K562 (cell line): ENCODE data around the gene ZFPM1. TPM values are rescaled to one million over a fixed set of nuclear protein-coding genes. Genes with fewer than 3 reads are reported as not detected.
A peak's percentile ranks its signal among the peaks of the same experiment; 100 is the strongest.

ENCODE experiments used
- CEBPG ChIP-seq, 3 experiments: fragments of 200-800 bp in 1 of 3; sonication (Bioruptor generic) in 1 of 3; sonication (generic) in 1 of 3; formaldehyde crosslinking in 1 of 3; IDR thresholded peaks in 2 of 3; conservative IDR thresholded peaks in 1 of 3; 2 replicates each; pipeline versions ENCODE4 v1.6.1 to v1.8.0; 2016 to 2022; ENCODE audit warnings: missing compliant biosample characterization in 2 of 3, missing genetic modification characterization in 2 of 3, mild to moderate bottlenecking in 1 of 3, missing genetic modification reagents in 1 of 3
- CREB3 ChIP-seq: fragments of 450-650 bp; conservative IDR thresholded peaks from 2 replicates; pipeline ENCODE4 v1.6.1; 2016; ENCODE audit warnings: missing genetic modification characterization, low read depth, mild to moderate bottlenecking, missing compliant biosample characterization, moderate library complexity
- CTCF ChIP-seq, 3 experiments: IDR thresholded peaks in 2 of 3; conservative IDR thresholded peaks in 1 of 3; 2 replicates each; pipeline ENCODE4 v1.5.1; 2011 to 2012; ENCODE audit warnings: low read length in 3 of 3, mild to moderate bottlenecking in 3 of 3, control low read depth in 2 of 3, improper control_type of control experiment in 1 of 3, inconsistent platforms in 1 of 3, low read depth in 1 of 3, mixed read lengths in 1 of 3, moderate library complexity in 1 of 3; ENCODE audit not compliant: insufficient read depth in 2 of 3
- E2F6 ChIP-seq, 2 experiments: IDR thresholded peaks; 2 replicates each; pipeline ENCODE4 v1.6.1; 2011; ENCODE audit warnings: borderline replicate concordance in 1 of 2, control low read depth in 1 of 2, low read depth in 1 of 2, low read length in 1 of 2, mild to moderate bottlenecking in 1 of 2, mixed read lengths in 1 of 2, moderate library complexity in 1 of 2; ENCODE audit not compliant: insufficient read depth in 1 of 2, insufficient read length in 1 of 2, poor library complexity in 1 of 2, severe bottlenecking in 1 of 2; ENCODE audit errors: extremely low read depth in 1 of 2
- GABPB1 ChIP-seq: sonication (generic); formaldehyde crosslinking; IDR thresholded peaks from 2 replicates; pipeline ENCODE4 v1.8.0; 2022; ENCODE audit warnings: mild to moderate bottlenecking, missing genetic modification reagents
- NR0B1 ChIP-seq: fragments of 450-650 bp; IDR thresholded peaks from one replicate; pipeline ENCODE4 v1.6.1; 2018; ENCODE audit warnings: mild to moderate bottlenecking, moderate library complexity; ENCODE audit not compliant: partially characterized antibody
- SMARCA4 ChIP-seq: fragments of 450-650 bp; IDR thresholded peaks from 2 replicates; pipeline ENCODE4 v1.6.1; 2016
- SUPT5H ChIP-seq: fragments of 450-650 bp; IDR thresholded peaks from 2 replicates; pipeline ENCODE4 v1.6.1; 2016
- TGIF2 ChIP-seq: sonication (generic); formaldehyde crosslinking; IDR thresholded peaks from 2 replicates; pipeline ENCODE4 v1.8.1; 2022; ENCODE audit warnings: mild to moderate bottlenecking, missing genetic modification reagents, moderate library complexity
- polyA plus RNA-seq, 8 experiments: library from polyadenylated mRNA; depleted of rRNA in 4 of 8; stranded (reverse) in 5 of 8; unstranded in 3 of 8; fragments of >200 nt; fragmentation: Nextera tagmentation in 2 of 8; fragmentation: Illumina TruSeq in 1 of 8; extraction: Ambion mirVana in 2 of 8; extraction: Trizol in 1 of 8; gene quantifications; 2 replicates each; pipeline versions ENCODE4 v1.2.1 to v1.2.3, GENCODE V29; 2011 to 2014; ENCODE audit warnings: inconsistent platforms in 1 of 8, missing spikeins in 1 of 8
- total RNA-seq, 7 experiments: library from RNA; depleted of rRNA in 6 of 7; stranded (reverse); fragments of >200 nt in 6 of 7; fragmentation: Illumina TruSeq in 2 of 7; extraction: Trizol in 2 of 7; gene quantifications; 2 replicates each; pipeline versions ENCODE4 v1.2.1 to v1.2.3, GENCODE V29; 2011 to 2021; ENCODE audit warnings: low replicate concordance in 1 of 7
- TF ChIP-seq, protein P1 (sequence below), 2 experiments: fragments of 450-650 bp; formaldehyde crosslinking in 1 of 2; IDR thresholded peaks; 2 replicates each; pipeline versions ENCODE4 v1.4.0 to v1.6.1; 2014 to 2020; ENCODE audit warnings: mild to moderate bottlenecking in 2 of 2, borderline replicate concordance in 1 of 2, low read depth in 1 of 2

Gene ZFPM1
- total and polyA plus RNA-seq, 9 of the 15 experiments (the other 6 are each of a cell fraction or from before 2014, with no cell fraction given): 0.03 to 35.9 (median 1.4) TPM

DNA sequence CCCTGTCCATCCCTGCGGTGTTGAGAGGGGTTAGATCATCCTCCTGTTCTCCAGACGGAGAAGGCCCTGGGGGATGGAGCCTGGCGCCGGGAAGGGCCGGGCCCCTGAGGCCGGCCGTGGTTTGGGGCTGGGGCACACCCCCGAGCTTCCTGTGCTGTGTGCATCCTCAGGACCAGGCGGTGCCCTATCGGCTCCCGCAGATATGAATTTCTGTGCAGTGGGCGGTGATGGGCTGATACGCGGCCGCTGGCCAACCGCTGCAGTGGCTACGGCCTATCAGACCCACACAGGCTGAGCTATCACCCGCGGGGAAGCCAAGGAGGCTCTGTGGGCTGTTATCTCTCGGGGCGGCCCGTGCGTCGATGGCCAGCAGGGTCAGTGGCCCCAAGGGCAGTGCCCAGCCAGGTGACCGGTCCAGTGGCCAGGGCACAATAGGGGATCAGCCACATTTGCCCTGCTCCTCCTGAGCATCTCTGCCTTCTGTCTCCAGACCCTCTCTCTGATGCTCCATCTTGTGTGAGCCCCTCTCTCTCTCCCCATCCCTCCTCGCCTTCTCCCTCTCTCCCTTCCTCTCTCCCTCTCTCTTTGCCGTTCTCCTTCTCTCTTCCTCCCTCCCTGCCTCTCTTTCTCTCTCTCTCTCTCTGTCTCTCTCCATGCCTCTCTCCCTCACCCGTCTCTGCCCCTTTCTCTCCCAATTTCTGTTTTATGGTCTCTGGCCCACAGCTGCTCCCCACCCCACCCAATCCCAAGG, 38.7 kb downstream of the ZFPM1 start (continued):
- TF ChIP-seq CTCF (IDR thresholded peaks at IDR 0.05 in 2 of 3, conservative IDR thresholded peaks at IDR 0.05 in 1 of 3; ENCODE audit: insufficient read depth in 2 of 3, low read depth in 1 of 3, low read length in 3 of 3): no peak
- no peak for TF ChIP-seq CEBPG (CRISPR knock-in tag; IDR thresholded peaks at IDR 0.05)
- no peak for TF ChIP-seq CEBPG (tag; conservative IDR thresholded peaks at IDR 0.05 in 1 of 2, IDR thresholded peaks at IDR 0.05 in 1 of 2)
- no peak for TF ChIP-seq TGIF2
- no peak for TF ChIP-seq E2F6 (IDR thresholded peaks at IDR 0.05; ENCODE audit: borderline replicate concordance in 1 of 2, extremely low read depth in 1 of 2, insufficient read depth in 1 of 2, insufficient read length in 1 of 2, low read depth in 1 of 2, low read length in 1 of 2, poor library complexity in 1 of 2, severe bottlenecking in 1 of 2)
- TF ChIP-seq SUPT5H: peak; percentile 39; the same call in 1 of the 2 replicates
- TF ChIP-seq, protein P1, sequence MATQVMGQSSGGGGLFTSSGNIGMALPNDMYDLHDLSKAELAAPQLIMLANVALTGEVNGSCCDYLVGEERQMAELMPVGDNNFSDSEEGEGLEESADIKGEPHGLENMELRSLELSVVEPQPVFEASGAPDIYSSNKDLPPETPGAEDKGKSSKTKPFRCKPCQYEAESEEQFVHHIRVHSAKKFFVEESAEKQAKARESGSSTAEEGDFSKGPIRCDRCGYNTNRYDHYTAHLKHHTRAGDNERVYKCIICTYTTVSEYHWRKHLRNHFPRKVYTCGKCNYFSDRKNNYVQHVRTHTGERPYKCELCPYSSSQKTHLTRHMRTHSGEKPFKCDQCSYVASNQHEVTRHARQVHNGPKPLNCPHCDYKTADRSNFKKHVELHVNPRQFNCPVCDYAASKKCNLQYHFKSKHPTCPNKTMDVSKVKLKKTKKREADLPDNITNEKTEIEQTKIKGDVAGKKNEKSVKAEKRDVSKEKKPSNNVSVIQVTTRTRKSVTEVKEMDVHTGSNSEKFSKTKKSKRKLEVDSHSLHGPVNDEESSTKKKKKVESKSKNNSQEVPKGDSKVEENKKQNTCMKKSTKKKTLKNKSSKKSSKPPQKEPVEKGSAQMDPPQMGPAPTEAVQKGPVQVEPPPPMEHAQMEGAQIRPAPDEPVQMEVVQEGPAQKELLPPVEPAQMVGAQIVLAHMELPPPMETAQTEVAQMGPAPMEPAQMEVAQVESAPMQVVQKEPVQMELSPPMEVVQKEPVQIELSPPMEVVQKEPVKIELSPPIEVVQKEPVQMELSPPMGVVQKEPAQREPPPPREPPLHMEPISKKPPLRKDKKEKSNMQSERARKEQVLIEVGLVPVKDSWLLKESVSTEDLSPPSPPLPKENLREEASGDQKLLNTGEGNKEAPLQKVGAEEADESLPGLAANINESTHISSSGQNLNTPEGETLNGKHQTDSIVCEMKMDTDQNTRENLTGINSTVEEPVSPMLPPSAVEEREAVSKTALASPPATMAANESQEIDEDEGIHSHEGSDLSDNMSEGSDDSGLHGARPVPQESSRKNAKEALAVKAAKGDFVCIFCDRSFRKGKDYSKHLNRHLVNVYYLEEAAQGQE (IDR thresholded peaks at IDR 0.05; ENCODE audit: borderline replicate concordance): peak; percentile 23; the same call in 1 of the 2 replicates
- TF ChIP-seq, protein P1 (CRISPR knock-in tag; IDR thresholded peaks at IDR 0.05; ENCODE audit: low read depth): peak; percentile 69; the same call in 1 of the 2 replicates
- peak; percentile 70 for TF ChIP-seq CREB3 (tag)
- TF ChIP-seq GABPB1 (CRISPR knock-in tag): peak; percentile 70; the same call in 1 of the 2 replicates
- TF ChIP-seq SMARCA4: peak; percentile 97
- TF ChIP-seq NR0B1: no peak
